ENCODE measurements around the gene PCGF2. TPM values are rescaled to one million over a fixed set of nuclear protein-coding genes. Genes with fewer than 3 reads are reported as not detected.

The PCGF2 gene
- total RNA-seq, 4 donors from 2014 or later: 5.3 to 15.2 (median 7.0) TPM

DNA sequence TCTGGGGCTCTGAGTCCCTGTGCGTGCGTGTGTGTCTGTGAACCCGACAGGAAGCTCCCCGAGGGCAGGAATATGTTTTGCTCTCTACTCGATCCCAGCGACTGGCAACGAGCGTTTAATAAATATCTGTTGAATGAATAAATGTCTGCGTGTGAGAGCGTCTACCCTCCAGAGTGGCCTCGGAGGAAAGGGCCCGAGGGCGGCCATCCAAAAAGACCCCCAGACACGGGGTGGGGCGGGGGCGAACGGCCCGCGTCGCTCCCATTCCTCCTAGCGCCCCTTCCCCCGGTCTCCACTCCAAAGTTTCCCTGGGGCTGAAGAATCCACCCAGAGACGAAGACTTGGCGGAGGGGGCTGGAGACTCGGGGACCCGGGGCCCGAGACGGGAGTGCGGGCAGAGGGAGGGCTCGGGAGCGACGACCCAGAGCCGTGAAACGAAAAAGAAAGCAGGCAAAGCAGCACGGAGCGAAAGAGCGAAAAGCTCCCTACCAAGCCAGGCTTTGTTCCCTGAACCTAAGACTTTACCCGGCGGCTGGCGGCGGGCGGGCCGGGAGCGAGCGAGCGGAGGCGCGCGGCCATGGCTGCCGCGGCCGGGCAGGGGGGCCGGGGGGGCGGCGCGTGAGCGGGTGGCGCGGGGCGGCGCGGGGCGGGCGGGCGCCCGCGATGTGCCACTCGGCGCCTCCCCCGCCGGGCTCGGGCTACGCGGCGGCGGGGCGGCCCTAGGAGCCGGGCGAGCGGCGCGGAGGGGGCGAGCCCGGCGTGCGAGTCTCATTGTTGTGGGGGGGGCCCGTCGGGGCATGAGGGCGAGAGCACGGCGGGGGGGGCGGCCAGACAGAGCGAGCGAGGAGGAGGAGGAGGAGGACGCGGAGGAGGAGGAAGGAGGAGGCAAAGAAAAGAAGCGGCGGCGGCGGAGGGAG is 43.3 kb downstream of the PCGF2 start, which contains the start of gene MLLT6:
Gene MLLT6, plus strand, starts transcription at position 668 of the 917 bp plus-strand sequence. CDS start 360 bp downstream, outside the sequence.
- H3K4me3 ChIP-seq: peak within 1 kb of the TSS; percentile 85
- DNase-seq (ENCODE audit: low spot score in 2 of 2): peak in 1 of 2 donors; percentile 89
- H3K9me3 ChIP-seq: no peaks in the 10 kb centered on the region
- H3K4me1 ChIP-seq: peaks cover 66% of the 10 kb centered on the region
- H3K27me3 ChIP-seq: no peaks in the 10 kb centered on the region
- H3K27ac ChIP-seq: peak within 1 kb of the TSS; percentile 90
- H3K36me3 ChIP-seq: peaks cover 9% of the 10 kb centered on the region
- WGBS: under 1% methylated on average over 68 of the region's 100 CpGs
- TF ChIP-seq EP300 (IDR thresholded peaks at IDR 0.05) (no peak), POLR2AphosphoS5 (IDR thresholded peaks at IDR 0.05) (no peak), POLR2A (IDR thresholded peaks at IDR 0.05) (no peak)
- TF ChIP-seq, protein P1, sequence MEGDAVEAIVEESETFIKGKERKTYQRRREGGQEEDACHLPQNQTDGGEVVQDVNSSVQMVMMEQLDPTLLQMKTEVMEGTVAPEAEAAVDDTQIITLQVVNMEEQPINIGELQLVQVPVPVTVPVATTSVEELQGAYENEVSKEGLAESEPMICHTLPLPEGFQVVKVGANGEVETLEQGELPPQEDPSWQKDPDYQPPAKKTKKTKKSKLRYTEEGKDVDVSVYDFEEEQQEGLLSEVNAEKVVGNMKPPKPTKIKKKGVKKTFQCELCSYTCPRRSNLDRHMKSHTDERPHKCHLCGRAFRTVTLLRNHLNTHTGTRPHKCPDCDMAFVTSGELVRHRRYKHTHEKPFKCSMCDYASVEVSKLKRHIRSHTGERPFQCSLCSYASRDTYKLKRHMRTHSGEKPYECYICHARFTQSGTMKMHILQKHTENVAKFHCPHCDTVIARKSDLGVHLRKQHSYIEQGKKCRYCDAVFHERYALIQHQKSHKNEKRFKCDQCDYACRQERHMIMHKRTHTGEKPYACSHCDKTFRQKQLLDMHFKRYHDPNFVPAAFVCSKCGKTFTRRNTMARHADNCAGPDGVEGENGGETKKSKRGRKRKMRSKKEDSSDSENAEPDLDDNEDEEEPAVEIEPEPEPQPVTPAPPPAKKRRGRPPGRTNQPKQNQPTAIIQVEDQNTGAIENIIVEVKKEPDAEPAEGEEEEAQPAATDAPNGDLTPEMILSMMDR (IDR thresholded peaks at IDR 0.05): no peak

GRCh38 chr17:38703742-38704605 is 44.2 kb downstream of the PCGF2 start:
- DNase-seq (ENCODE audit: low spot score in 2 of 2): peak; percentile 90 to 92
- peaks cover 65% of the 10 kb centered on the region for H3K4me1 ChIP-seq
- no peak for TF ChIP-seq POLR2AphosphoS5 (IDR thresholded peaks at IDR 0.05)
- TF ChIP-seq EP300 (IDR thresholded peaks at IDR 0.05): no peak
- TF ChIP-seq POLR2A (IDR thresholded peaks at IDR 0.05): no peak
- TF ChIP-seq, protein P1 (IDR thresholded peaks at IDR 0.05): no peak

GRCh38 chr17:38702916-38703741 is 45.0 kb downstream of the PCGF2 start:
- Histone ChIP-seq H3K9me3 (no peaks in the 10 kb centered on the region), H3K4me1 (peaks cover 61% of the 10 kb centered on the region), H3K27ac (peak overlapping the region; percentile 90), H3K4me3 (peak overlapping the region; percentile 85), H3K36me3 (no peaks in the 10 kb centered on the region), H3K27me3 (no peaks in the 10 kb centered on the region)
- 2% methylated on average over 53 of the region's 55 CpGs for WGBS
- TF ChIP-seq POLR2AphosphoS5 (IDR thresholded peaks at IDR 0.05): no peak
- TF ChIP-seq, protein P1 (IDR thresholded peaks at IDR 0.05): no peak
- no peak for TF ChIP-seq POLR2A (IDR thresholded peaks at IDR 0.05)
- TF ChIP-seq EP300 (IDR thresholded peaks at IDR 0.05): no peak
- DNase-seq (ENCODE audit: low spot score in 2 of 2): no peak

More at GRCh38 chr17:38703742-38704605, 44.2 kb downstream of the PCGF2 start:
- H3K36me3 ChIP-seq: peaks cover 3% of the 10 kb centered on the region
- H3K9me3 ChIP-seq: no peaks in the 10 kb centered on the region
- under 1% methylated on average over 25 of the region's 50 CpGs for WGBS
- peak overlapping the region; percentile 85 for H3K4me3 ChIP-seq
- no peaks in the 10 kb centered on the region for H3K27me3 ChIP-seq
- peak overlapping the region; percentile 90 for H3K27ac ChIP-seq

DNA sequence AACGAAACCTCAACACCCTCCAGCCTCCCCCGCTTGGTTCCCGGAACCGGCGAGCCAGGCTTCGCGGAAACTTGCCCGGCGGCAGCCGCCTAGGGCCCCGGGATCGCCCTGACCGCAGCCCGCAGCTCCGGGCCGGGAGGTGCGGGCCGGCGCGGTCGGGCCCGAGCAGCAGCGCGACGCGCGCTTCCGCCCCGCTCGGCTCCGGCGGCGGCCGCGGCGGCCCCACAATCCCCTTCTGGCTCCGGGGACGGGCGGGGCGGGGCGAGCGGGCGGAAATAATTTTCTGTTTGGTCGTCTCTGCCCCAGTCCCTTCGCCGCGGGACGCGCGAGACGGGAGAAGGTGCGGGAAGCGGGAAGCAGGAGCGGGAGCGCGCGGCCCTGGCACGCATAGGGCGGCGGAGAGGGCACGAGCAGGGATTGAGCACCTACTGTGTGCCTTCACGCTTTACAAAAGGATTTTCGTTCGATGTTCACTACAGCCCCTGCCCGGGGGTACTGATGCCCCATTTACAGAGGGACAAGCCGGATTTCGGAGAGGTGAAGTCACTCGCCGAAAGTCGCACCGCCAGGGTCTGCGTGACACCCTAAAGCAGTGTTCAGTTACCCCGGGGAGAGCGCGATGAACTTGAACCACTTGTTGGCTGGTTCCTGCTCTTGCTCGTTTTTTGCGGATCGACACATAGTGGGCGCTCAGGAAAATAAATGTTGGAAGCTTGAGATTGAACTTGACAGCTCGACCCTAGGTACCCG is 45.8 kb downstream of the PCGF2 start:
- peak in 2 of 3 donors; percentile 40 to 60 for TF ChIP-seq POLR2AphosphoS5 (IDR thresholded peaks at IDR 0.05)
- TF ChIP-seq, protein P1 (IDR thresholded peaks at IDR 0.05): no peak
- peak in 1 of 2 donors; percentile 72 for TF ChIP-seq POLR2A (IDR thresholded peaks at IDR 0.05)
- Histone ChIP-seq H3K4me3 (peak overlapping the region; percentile 85), H3K36me3 (no peaks in the 10 kb centered on the region), H3K4me1 (peaks cover 53% of the 10 kb centered on the region), H3K27ac (peak overlapping the region; percentile 90), H3K27me3 (no peaks in the 10 kb centered on the region), H3K9me3 (no peaks in the 10 kb centered on the region)
- 0% methylated on average over 21 of the region's 81 CpGs for WGBS
- DNase-seq (ENCODE audit: low spot score in 2 of 2): peak; percentile 93 to 95

Measured in suprapubic skin (tissue), 4 donors.